Measurements from ENCODE around the gene IL17D.
"Not testable (repeated sequence)": the region's sequence is repeated elsewhere in the genome, so short reads cannot be mapped to it uniquely, and the experiment has no call there.

Gene IL17D, protein sequence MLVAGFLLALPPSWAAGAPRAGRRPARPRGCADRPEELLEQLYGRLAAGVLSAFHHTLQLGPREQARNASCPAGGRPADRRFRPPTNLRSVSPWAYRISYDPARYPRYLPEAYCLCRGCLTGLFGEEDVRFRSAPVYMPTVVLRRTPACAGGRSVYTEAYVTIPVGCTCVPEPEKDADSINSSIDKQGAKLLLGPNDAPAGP

DNA sequence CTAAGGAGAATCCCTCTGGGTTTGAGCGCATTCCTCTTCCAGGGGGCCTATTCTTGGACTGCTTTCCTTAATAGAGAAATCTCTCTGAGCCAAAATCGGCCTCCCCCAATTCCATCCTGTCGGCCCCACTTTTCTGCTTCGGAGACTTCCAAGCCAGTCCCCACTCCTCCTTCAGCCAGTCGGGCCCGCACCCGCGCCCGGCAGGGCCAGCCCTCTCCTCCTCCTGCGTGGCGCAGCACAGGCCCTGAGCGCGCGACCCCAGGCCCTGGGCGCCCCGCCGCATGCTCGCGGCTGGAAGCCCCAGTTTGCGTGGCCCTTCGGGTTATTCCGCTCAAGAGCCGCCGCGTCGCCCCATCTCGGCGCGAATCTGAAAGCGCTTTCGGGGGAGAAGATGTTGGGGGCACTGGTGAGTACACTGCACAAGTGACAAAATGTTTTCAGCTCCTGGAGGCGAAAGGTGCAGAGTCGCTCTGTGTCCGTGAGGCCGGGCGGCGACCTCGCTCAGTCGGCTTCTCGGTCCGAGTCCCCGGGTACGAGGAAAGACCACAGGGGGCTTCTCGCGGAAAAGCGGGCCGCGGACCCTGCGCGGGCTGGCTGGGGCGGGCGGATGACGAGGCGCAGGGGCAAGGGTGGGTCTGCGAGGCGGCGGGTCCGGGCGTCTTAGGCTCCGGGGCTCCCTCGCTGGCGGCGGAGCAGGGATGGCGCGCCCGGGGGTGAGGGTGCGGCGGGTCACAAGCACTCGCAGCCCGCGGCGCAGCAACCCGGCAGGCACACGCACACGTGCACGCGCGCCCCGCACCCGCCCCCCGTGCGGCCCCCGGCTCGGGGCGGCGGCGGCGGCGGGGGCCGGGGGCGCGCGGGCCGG, at the start of gene IL17D:
TSS of gene IL17D (plus strand) at position 785 of the 865 bp plus-strand sequence. CDS start 303 bp downstream, outside the sequence.
- DNase-seq: peak; percentile 67

DNA sequence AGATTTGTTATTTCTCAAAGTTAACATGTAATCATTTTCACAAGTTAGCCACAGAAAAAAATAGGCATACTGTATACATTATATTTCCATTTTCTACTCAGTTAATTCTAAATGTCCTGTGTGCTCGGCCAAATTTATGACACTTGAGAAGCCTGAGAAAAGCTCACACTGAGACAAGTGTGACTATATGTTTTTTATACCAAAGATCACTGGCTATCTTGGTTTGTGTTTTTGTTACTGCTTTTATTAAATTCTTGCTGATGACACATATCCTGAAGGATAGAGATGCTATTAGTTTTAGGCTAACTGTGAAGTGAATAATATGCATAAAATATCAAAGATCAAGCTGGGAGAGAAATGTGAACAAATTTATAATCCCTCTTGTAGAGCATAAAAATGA, 49.3 kb upstream of the IL17D start:
- DNase-seq: no peak

- no peak for DNase-seq
Measured at GRCh38 chr13:20658451-20659040, 45.0 kb upstream of the IL17D start.

- no peak for DNase-seq
Measured at GRCh38 chr13:20664351-20664750, 39.1 kb upstream of the IL17D start.

- no peak for DNase-seq
Measured at GRCh38 chr13:20666948-20667347, 36.6 kb upstream of the IL17D start.

DNA sequence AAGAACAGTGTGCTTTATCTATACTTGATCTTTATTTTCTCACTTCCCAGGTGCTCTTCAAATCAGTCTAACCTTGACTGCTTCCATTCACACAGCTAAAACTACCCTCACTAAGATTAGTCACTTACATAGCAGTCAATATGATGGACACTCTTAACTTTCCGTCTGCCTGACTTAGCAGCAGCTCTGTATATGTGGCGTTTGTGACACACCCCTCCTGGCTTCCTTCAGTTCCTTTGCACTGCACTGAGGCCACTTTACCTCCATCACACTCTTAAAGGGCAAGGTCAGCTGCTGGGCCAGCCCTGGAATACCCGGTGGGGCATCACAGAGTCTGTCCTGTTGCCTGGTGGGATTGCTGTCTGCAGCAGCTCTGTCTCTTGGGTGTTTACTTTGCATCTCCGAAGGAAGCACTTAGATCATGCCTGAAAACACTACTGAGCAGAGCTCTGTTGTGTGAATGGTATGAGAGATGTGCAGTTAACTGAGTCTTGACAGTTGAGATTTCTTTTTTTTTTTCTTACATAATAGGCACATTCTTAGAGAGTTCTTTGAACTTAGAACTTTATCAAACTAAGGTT, 35.6 kb upstream of the IL17D start:
- DNase-seq: no peak

DNA sequence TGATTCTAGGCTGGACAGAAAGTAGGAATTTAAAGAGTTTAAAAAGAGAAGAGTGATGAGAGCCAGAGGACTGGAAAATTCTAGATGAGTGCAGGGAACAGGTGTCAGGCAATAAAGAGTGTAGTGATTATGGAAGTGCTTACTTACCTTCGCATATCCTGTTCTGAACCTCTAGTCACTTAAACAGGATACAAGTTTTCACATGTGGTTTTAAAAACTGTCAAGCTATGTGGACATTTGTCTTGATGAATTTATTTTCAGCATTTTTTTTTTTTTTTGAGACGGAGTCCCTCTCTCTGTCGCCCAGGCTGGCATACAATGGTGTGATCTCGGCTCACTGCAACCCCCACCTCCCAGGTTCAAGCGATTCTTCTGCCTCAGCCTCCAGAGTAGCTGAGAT, 34.3 kb upstream of the IL17D start:
- no peak for DNase-seq

DNA sequence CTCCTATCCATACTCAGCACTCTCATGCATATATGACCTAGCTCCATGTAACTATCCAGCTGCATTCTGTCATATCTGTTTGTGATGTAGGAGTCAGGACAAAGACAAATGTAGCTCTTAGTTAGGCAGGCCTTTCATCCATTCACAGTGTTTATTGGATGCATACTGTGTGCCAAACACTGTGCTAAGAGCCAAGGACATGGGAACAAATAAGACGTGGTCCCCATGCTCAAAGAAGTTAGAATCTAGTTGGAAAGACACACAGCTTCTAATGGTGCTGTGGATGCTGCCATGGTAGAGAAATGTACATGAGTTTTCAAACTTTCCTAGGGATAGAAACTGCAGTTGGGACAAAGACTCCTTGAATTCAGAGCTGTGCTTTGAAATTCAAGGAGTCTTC, 31.7 kb upstream of the IL17D start:
- no peak for DNase-seq

DNA sequence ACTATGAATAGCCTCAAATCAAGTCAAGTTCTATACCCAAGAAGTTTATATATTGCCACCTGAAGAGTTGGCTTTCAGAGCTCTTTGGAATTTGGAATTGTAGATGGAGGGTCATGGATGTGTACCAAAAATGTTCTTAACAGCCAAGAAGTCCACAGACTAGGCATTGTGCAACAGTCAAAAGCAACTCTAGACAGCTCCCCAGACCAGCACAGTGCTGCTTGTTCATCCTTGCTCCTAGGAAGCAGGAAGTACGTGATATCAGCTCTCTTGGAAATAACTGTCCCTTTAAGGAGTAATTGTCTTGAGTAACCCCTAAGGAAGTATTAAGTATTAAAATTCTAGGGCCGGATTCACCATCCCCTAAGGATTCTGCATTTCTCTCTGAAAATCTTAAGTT, 30.7 kb upstream of the IL17D start:
- DNase-seq: no peak

GRCh38 chr13:20673715-20674114, 29.8 kb upstream of the IL17D start:
- DNase-seq: no peak

DNA sequence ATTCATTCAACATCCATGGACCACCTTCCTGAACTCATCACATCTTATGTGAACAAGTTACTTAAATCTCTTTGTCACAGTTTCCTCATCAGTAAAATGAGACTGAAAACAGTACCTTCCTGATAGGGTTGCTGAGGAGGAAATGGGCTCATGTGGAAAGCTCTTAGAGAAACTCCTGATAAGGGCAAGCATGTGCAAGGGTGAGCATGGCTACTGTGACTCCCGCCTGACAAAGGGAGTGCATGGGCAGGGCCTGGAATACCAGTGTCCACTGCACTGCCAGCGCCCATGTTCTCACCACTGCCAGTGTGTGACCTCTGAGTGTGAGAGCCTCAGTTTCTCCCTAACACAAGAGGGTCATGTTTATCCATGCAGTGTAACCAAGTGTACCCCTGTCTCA, 27.3 kb upstream of the IL17D start:
- no peak for DNase-seq

- not testable (repeated sequence) for DNase-seq
Measured at GRCh38 chr13:20678606-20679005, 24.9 kb upstream of the IL17D start.

- DNase-seq: no peak
Measured at GRCh38 chr13:20679879-20680278, 23.6 kb upstream of the IL17D start.

DNA sequence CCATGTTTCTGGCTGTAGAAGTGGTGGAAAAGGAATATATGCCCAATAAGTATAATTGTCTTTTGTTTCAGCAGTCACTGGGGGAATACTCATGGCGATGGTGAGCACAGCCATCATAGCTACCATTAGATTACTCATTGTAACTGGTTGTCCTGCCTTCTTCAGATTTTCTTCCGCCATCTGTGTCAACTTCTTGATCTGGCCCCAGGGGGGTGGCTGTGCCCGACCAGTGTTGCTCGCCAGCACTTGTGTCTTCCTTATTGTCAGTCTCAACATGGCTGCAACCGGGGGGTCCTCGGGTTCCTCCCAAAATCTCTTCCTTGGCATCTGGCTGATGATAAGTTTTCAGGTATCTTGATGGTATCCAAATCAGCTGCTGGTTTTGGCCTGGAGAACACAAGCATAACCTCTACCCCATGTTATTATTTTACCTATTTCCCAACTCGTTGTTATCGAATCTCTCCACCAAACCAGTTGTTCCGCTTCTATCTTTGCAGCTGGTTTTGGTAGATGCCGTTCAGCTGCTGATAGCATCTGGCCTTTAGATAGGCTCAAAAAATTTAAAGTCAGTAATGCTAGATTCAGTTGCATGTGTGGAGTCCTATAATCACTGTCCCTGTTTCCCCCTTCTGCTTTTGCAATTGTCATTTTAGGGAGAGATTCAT, 23.0 kb upstream of the IL17D start:
- no peak for DNase-seq

DNA sequence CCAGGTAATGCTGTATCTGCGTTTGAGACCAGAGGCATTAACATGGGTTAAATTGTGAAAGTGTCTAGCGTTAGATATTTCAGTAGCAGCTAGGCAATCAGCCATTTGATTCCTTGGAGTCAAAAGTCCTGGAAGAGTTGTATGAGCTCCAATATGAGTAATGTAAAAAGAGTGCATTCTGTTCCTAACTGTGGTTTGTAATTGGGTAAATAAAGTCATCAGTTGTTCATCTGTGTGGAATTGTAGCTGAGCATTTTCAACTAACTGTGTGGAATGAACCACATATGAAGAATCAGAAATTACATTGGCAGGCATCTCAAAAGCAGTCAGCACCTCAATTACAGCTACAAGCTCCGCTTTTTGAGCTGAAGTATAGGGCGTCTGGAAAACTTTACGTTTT, 22.0 kb upstream of the IL17D start:
- not testable (repeated sequence) for DNase-seq

DNA sequence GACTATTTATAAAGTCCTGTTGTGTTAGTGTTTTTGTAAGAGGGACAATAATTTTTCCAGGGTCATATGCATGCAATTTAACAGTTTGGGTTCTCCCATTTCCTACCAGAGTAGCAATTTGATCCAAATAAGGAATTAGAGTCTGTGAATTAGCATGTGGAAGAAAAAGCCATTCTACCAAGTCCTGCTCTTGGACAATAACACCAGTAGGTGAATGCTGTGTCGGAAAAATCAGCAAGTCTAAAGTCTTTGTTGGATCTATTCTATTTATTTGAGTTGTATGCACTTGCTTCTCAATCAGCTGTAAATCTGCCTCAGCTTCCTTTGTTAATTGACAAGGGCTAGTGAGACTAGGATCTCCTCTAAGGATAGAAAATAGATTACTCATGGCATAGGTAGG, 21.4 kb upstream of the IL17D start:
- no peak for DNase-seq

DNA sequence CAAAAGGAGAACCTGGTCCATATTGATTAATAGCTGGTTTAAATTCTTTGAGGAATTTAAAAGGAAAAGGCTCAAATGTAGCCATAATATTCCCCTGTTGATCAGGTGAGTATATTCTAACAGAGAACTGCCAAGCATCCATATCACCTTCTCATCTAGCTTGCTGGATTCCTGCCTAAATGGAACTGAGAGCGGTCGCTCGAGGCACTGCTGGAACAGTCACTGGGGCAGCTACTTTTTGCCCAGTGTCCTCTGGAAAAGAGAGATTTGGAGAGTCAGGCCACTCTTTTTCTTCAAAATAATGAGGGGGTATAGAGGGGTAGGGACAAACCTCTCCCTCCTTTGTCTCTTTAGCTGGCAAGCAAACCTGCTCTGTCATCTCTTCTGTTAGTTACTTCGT, 19.5 kb upstream of the IL17D start:
- DNase-seq: no peak

DNA sequence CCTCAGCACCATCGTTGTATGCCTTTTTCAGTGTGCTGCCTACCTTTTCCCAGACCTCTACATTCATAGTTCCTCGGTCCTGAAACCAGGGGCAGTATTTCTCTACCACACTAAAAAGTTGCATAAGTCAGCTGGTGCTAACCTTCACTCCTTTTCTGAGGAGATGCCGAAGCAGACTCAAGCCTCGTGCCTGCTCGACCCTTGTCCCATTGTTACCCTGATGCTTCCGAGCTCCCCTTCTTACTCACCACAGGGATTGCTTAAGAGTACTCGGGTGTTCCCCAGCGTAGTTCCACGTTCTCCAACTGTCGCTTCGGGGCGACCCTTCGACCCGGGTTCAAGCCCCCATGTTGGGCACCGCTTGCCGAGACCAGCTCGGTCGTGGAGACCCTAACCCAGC, 19.0 kb upstream of the IL17D start:
- DNase-seq: no peak

DNA sequence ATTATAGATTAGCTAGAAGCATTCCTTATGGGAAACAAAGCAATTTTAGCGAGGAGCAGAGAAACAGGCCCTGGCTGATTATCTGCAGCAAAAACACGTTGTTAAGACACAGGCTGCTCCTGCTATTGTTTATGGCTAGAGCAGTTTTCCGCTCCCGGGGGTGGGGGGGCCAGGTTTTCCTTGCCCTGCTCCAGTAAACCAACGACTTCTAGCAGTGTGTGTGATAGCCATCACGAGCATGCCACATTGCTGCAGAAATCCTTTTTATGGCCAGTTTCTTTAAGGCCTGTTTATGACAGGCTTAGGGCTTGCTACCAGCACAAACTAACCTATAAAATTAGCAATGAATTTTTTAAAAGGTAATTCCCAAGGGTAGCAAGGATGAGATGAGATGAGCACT, 18.4 kb upstream of the IL17D start:
- no peak for DNase-seq

GRCh38 chr13:20686167-20686566, 17.3 kb upstream of the IL17D start:
- no peak for DNase-seq

DNA sequence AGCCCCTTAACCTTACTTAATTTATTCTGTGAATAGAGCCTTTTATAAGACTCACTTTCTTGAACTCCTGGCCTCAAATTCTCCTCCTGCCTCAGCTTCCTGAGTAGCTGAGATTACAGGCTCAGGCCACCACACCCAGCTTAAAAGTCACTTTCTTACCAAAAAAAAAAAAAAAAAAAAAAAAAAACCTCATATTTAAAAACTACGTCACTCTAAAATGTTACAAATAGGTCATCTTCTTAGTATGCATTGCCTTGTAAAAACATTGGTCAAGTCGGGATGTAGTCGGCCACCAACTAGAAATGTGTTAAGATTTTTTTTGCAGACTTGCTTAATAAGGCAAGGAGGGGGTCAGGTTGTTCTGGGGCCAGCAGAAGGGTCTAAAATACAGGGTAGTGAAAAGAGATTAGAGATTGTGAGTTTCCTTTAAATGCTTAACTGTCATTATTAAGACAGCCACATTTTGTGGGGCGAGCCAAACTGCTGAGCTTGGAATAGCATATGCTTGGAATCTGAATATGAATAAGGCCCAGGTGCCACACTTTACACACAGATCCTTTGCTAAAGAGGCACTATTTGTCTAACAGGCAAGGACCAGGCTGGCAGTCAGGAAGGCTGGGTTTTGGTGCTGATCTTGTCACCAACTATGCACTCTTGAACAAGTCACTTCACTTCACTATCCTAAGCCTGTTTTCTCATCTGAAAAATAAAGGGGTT, 16.5 kb upstream of the IL17D start:
- DNase-seq: no peak

- DNase-seq: no peak
Measured at GRCh38 chr13:20689291-20689690, 14.2 kb upstream of the IL17D start.

DNA sequence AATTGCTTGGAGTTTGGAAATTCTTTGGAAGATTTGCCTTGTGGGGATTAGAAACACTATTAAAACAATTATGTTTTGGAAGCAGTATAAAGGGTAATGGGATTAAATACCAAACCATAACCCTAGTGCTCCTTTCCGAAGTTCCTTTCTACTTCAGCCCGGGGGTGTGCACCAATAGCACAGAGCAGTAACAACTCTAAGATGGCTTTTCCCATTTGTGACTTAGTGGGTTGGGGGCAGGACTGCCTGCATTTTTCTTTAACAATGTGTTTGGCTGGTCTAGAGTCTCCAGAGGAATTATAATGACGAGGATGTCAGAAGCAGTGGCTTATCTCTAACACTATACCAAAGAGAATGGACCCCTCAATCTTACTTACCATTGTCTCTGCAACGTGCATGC, 11.9 kb upstream of the IL17D start:
- DNase-seq: no peak

Data from KG1 (cell line).